Measurements from ENCODE around the gene TPST2. TPM values are rescaled to one million over a fixed set of nuclear protein-coding genes. Genes with fewer than 3 reads are reported as not detected.
A peak's percentile ranks its signal among the peaks of the same experiment; 100 is the strongest.

TPST2 gene
- total and polyA plus RNA-seq, 2 of the 4 experiments (the other 2 are of a cell fraction): 42.5 to 63.6 TPM

- Histone ChIP-seq H3K14ac (replicated peaks; ENCODE audit: low read depth, low read length) (no peak overlapping the region), H3K79me1 (ENCODE audit: low read depth in 1 of 2, low read length in 2 of 2) (peaks cover 31 to 64% of the 10 kb centered on the region in 2 experiments), H3K9me3 (ENCODE audit: control insufficient read depth, insufficient read depth, low read length) (no peaks in the 10 kb centered on the region), H3K9ac (ENCODE audit: low read depth, low read length) (no peak overlapping the region), H2AK9ac (replicated peaks; ENCODE audit: low read depth, low read length, poor library complexity) (no peak overlapping the region), H2AK5ac (ENCODE audit: low read depth, low read length) (no peak overlapping the region), H2BK15ac (ENCODE audit: low read depth, low read length) (no peak overlapping the region), H2BK5ac (ENCODE audit: low read depth, low read length, poor library complexity, severe bottlenecking) (no peak overlapping the region), H2BK20ac (ENCODE audit: low read depth, low read length) (no peak overlapping the region), H3K23ac (ENCODE audit: low read depth, low read length) (no peak overlapping the region), H3K9me1 (ENCODE audit: insufficient read depth, low read length) (peaks cover 3% of the 10 kb centered on the region; the same call in 1 of the 2 replicates), H4K20me1 (ENCODE audit: insufficient read depth, low read length) (no peaks in the 10 kb centered on the region), H2AFZ (replicated peaks; ENCODE audit: low read length, poor library complexity) (no peak overlapping the region), H2BK120ac (ENCODE audit: low read depth, low read length) (no peak overlapping the region), H3K56ac (ENCODE audit: extremely low read depth, insufficient read depth, low read length) (no peak overlapping the region), H3K4ac (ENCODE audit: low read depth, low read length) (no peak overlapping the region), H3K4me1 (ENCODE audit: control insufficient read depth, insufficient read depth, low read length) (peaks cover 12% of the 10 kb centered on the region), H4K8ac (ENCODE audit: low read depth in 2 of 2, low read length in 2 of 2) (no peak overlapping the region), H3K18ac (ENCODE audit: low read depth, low read length) (no peak overlapping the region), H4K91ac (ENCODE audit: insufficient read depth, low read depth, low read length) (no peak overlapping the region), H3K36me3 (ENCODE audit: control insufficient read depth, insufficient read depth, low read length) (peaks cover 12% of the 10 kb centered on the region), H4K5ac (ENCODE audit: low read depth, low read length) (no peak overlapping the region), H3K4me2 (ENCODE audit: low read depth, low read length) (no peak overlapping the region), H3K27me3 (ENCODE audit: control insufficient read depth, insufficient read depth, low read length) (no peaks in the 10 kb centered on the region), H3K4me3 (ENCODE audit: insufficient read depth, low read depth, low read length) (no peak overlapping the region), H3K27ac (ENCODE audit: insufficient read depth, low read length) (no peak overlapping the region)
- no TSS peak for BruUV-seq (replicated peaks)
- WGBS, 2 experiments (ENCODE audit: extremely low coverage in 2 of 2, insufficient read length in 1 of 2): 80% methylated on average over 1 of the region's 12 CpGs; no CpG with 5 or more reads in 1 of the 2 experiments
- CTCF ChIA-PET: no interaction called here
- no peak for TF ChIP-seq CHD1 (IDR thresholded peaks at IDR 0.05; ENCODE audit: low read depth, low read length)
- TF ChIP-seq CEBPB (IDR thresholded peaks at IDR 0.05; ENCODE audit: low read depth, low read length): peak; percentile 73
- TF ChIP-seq FOS (IDR thresholded peaks at IDR 0.05; ENCODE audit: low read depth, low read length): no peak
- TF ChIP-seq RAD21 (IDR thresholded peaks at IDR 0.05; ENCODE audit: low read length): no peak
- no peak for TF ChIP-seq BHLHE40 (IDR thresholded peaks at IDR 0.05; ENCODE audit: low read depth, low read length)
- no peak for TF ChIP-seq SMC3 (IDR thresholded peaks at IDR 0.05; ENCODE audit: low read depth, low read length)
- no peak for TF ChIP-seq MXI1 (IDR thresholded peaks at IDR 0.05; ENCODE audit: borderline replicate concordance, low read depth, low read length)
- no peak for TF ChIP-seq ELK1 (IDR thresholded peaks at IDR 0.05; ENCODE audit: borderline replicate concordance, low read depth, low read length)
- intact Hi-C loops (cut with micrococcal nuclease): no loop called here
- DNase-seq: no peak
- in situ Hi-C loops (cut with MboI; ENCODE audit: low sequenced_read_pairs): no loop called here
- POLR2A ChIA-PET (ENCODE audit: unreplicated experiment): no interaction called here
- dilution Hi-C loops (cut with HindIII; ENCODE audit: low sequenced_read_pairs, unreplicated experiment): no loop called here
- no peak for ATAC-seq (ENCODE audit: low read depth)
Measured at GRCh38 chr22:26479792-26480610, 109.9 kb downstream of the TPST2 start.
